ENCODE measurements around the gene ATF5.
"Not testable (repeated sequence)": the region's sequence is repeated elsewhere in the genome, so short reads cannot be mapped to it uniquely, and the experiment has no call there.

The ATF5 gene

GRCh38 chr19:49950956-49951526 is 22.0 kb downstream of the ATF5 start:
- no peak for DNase-seq

DNA sequence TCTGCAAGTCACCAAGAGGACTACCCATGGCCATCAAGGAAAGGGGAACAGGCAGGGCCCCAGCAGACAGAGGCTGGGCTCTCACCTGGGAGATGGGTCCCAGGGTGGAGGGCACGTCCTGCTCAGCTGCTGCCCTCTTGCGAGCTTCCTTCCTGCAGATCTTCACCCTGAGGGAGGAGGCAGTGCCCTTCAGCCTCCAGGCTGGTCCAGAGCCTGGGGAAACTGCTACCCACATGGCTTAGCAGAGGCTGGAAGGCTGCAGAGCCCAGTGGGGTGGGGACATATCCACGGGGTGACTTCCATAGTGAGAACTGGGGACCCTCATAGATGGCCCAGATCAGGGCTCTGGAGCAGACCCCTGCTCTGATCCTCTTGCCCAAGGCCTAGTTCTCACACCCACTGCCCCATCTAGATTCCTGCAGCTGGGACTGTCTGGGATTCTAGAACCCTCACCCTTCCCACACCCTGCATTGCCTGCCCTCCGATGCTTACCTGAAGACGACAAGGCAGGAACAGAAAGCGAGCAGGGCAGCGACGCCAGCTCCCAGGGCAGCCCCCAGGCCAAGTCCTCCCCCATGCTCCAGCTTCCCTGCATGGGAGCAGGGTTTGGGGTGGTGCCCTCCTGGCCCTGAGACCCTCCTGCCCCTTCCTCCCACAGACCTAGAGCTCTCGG is 22.9 kb downstream of the ATF5 start:
- DNase-seq: no peak

DNA sequence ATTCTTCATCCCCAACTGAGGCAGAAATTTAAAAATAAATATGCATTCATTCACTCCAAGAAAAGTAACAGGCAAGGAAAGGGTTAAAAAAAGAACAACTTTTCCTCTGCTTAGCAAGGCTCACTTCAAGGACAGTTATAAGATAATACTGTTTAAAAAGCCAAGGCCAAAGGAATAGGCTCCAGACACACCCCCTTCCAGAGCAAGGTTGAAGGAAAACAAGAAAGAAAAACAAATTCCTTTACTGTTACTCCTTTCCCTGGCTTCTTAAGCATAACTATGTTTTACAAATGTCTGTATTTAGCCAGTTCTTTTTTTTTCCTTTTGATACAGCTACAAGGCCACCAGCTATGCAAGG is 23.5 kb downstream of the ATF5 start:
- DNase-seq: no peak

GRCh38 chr19:49952906-49953305 is 23.9 kb downstream of the ATF5 start:
- DNase-seq: no peak

- no peak for DNase-seq
These were observed 24.4 kb downstream of the ATF5 start for GRCh38 chr19:49953416-49953815.

DNA sequence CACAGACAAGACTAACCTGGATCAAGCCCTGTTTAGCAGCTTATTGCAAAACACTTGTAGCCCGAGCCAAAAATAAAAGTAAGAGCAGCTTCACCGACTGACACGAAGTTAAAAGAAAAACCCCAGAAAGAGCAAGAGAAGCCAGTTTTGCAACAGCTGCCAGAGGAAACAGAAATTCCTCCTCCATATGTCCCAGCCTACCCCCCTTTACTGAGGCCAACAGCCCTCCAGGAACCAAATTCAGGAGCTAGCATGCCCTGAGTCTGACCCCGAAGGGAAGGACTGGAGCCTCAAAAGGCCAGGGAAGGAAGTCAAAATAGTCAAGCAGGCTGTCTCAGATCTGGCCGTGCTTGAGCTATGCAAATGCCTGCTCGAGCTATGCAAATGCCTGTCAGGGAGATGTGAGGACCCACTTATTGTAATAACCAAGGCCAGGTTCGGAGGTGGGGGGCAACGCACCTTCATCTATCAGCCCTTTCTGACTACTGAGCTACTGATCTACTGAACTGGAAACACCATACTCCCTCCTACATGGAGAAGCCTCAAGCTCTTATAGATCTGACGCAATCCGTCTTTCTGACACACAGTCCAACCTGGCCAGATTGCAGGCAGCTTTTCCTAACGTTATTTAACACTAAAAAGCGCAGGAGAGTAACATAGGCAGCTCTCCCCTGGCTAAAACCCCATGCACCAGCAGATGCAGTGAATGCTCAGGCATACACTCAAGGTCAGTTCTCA is 25.3 kb downstream of the ATF5 start:
- no peak for DNase-seq

DNA sequence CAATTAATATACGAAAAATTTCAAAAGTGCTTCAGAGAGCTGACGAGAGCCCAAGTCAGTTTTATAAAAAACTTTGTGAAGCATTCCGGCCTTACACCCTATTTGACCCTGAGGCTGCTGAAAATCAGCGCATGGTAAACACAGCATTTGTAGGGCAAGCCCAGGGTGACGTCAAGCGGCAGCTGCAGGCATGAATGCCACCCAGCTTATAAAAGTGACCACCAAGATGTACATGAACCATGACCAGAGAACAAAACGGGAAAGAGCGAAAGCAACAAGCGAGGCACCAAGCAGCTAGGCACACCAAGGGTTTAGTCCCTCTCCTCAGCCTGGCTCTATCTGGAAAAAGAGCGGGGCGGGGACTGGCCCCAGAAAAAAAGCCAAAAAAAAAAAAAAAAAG is 25.9 kb downstream of the ATF5 start:
- no peak for DNase-seq

- no peak for DNase-seq
These were observed 27.1 kb downstream of the ATF5 start for GRCh38 chr19:49956115-49956495.

GRCh38 chr19:49957262-49957915 is 28.4 kb downstream of the ATF5 start:
- no peak for DNase-seq

GRCh38 chr19:49958144-49958543 is 29.1 kb downstream of the ATF5 start:
- DNase-seq: not testable (repeated sequence)

- DNase-seq: not testable (repeated sequence)
These were observed 29.6 kb downstream of the ATF5 start for GRCh38 chr19:49958596-49958995.

DNA sequence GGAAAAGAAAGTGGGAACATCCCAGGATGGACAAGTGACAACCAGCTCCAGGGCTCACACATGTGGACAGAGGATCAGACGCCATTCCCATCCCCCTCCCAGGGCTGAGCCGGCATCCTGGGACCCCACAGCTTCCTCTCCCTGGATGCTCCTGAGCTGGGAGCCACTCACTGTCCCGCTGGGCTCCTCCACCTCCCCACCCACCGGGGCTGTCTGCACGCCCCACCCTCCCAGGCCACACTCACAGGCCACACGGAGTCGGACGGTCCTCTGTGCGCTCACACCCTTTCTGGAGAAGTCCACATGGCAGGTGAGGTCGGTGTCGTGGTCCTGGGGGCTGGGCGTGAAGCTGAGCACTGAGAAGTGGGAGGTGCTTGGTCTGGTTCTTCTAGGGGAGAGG is 30.9 kb downstream of the ATF5 start:
- DNase-seq: not testable (repeated sequence)

GRCh38 chr19:49960980-49961379 is 32.0 kb downstream of the ATF5 start, which contains the start of gene SIGLEC11:
Gene SIGLEC11, minus strand, starts transcription at chr19:49961172. Its CDS starts 91 bp downstream, at chr19:49961081.
- DNase-seq: not testable (repeated sequence)

GRCh38 chr19:49968279-49968922 is 39.4 kb downstream of the ATF5 start:
- no peak for DNase-seq

DNA sequence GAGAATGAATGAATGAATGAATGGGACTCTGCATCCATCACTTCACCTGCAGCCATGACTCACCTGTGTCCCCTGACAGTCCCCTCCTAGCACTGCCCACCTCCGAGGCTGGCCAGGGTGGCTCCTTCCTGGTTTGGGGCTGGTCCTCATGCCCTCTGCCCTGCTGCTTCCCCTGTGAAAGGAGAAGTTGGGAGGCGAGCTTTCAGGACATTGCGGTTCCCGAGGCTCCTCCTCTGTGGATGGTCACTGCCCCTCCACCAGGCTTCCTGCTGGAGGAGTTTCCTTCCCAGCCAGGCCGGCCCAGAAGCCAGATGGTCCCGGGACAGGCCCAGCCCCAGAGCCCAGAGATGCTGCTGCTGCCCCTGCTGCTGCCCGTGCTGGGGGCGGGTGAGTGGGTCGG is 40.4 kb downstream of the ATF5 start:
- DNase-seq: not testable (repeated sequence)

DNA sequence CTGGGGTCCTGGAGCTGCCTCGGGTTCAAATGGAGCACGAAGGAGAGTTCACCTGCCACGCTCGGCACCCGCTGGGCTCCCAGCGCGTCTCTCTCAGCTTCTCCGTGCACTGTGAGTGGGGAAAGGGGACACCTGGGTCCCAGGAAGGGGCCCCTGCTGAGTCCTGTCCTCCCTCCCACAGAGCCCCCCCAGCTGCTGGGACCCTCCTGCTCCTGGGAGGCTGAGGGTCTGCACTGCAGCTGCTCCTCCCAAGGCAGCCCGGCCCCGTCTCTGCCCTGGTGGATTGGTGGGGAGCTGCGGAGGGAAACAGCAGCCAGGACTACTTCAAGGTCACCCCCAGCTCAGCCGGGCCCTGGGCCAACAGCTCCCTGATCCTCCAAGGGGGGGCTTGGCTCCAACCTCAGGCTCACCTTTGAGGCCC is 43.0 kb downstream of the ATF5 start:
- no peak for DNase-seq

GRCh38 chr19:49972841-49973240 is 43.8 kb downstream of the ATF5 start:
- DNase-seq: no peak

GRCh38 chr19:49973987-49974386 is 45.0 kb downstream of the ATF5 start:
- no peak for DNase-seq

DNA sequence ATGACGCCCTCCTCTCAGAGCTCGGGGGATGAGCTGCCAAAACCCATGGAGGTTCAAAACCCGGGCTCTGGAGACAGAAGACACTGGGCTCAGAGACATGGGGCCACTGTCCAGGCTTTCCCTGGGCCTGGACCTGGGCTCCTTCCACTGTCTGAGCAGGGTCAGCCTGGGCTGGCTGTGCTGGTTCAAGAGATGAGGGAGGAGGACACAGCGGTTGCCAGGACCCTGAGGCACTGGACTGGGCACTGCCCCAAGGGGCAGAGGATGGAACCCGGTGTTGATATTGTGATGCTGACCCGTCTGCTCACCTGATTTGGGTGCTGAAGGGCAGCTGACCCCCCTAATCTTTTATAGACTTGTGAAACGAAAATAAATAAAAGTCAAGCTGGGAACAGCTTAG is 46.0 kb downstream of the ATF5 start:
- no peak for DNase-seq

GRCh38 chr19:49976496-49976895 is 47.5 kb downstream of the ATF5 start:
- DNase-seq: no peak

DNA sequence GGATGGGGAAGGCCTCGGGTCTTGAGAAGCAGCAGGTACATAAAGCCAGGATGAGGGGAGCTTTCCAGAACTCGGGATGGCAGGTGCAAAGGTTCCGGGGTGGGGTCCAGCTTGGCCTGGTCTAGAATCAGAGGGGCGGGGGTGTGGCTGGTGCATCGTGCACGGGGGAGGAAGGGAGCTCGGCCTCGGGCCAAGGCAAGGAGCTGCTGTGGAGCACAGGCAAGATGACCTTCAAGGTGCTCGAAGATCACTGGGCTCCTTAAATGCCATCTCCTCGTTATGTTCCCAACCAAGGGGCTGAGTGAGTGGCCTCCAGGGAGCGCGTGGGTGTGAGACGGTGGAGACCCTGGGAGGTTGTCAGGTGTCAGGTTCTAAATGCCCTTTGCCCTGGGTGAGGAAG is 48.1 kb downstream of the ATF5 start:
- no peak for DNase-seq

- no peak for DNase-seq
These were observed 48.9 kb downstream of the ATF5 start for GRCh38 chr19:49977881-49978280.

DNA sequence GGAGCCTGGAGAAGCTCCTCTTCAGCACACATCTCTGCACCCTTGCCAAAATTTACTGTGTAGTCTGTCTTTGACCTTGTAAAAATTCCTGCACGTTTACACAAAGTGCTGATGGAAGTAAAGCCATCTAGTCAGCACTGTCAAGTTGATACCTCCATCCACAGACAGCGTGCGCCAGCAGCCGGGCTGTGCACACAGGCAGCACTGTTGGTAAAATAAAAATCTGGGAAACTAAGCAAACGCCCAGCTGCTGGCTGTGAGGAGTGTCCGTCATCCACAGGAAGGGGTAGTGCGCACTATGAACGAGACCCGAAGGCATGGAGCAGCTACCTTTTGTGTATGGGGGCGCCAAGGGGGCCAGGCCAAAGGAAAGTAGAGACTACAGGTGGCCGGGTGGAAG is 49.3 kb downstream of the ATF5 start:
- no peak for DNase-seq
